ENCODE measurements around the gene SAYSD1.

SAYSD1 gene

DNA sequence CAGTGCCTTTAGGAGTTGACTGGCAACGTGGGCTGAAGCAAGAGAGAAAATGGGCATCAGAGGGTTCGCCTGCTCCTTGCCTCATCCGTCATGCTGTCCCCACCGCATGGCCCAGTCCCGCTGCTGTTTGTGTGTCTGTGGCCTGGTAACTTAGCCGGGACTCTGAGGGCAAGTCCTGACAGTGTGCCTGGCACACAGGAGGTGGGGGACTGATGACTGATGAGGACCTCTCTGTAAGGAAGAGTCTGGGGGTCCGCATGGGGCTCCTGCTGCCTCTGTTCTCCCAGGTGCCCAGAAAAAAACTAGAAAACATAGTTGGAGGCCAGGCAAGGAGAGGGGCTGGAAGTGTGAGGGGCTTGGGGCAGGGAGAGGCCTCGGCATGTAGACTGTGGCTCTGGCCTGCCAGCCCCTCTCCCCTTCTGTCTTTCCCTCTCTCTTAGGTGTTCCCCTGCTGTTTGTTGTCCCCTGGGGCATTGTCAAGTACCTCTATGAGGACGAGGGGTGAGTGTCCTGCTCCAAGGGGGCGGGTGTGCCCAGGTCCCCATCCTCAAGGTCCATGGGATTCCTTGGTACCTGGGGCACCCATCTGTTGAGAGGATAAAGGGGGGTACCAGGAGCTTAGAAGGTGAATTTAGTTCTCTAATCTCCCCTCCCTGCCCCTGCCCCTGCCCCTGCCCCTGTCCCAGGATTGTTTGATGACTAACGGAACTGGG is 36.9 kb downstream of the SAYSD1 start:
- DNase-seq: no peak

DNA sequence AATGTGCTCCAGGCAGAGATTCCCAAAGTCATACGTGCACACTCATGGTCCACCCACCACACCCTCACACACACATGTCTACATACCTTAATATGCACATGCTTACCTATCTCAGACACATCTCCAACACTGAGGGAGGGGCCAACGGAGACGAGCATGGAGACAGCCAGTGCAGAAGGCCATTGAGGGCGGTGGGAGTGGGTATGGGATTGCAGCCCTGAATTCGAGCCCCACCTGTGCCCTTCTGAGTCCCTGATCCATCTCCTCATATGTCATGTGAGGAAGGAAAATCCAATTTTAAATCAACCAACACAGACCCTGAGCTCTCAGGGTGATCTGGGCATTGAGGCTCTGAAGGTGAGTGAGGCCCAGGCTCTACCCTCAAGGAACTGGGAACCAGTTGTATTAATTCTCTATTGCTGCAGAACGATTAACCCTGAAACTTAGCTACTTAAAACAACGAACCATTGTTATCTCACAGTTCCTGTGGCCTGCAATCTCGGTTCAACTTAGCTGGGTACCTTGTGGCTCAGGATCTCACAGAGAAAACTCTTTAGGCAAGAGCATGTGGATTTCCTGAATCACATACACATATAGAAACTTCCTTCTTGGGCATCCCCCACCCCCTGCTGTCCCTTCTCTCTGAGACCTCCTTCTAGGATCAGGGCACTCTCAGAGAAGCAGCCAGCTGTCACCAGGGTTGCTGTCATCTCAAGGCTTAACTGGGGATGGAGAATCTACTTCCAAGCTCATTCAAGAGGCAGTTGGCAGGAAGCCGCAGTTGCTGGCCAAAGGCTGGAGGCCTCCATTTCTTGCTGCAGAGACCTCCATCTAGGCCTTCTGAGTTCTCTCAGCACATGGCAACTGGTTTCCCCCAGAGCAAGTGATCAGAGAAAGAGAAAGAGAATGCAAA is 38.1 kb downstream of the SAYSD1 start:
- no peak for DNase-seq

DNA sequence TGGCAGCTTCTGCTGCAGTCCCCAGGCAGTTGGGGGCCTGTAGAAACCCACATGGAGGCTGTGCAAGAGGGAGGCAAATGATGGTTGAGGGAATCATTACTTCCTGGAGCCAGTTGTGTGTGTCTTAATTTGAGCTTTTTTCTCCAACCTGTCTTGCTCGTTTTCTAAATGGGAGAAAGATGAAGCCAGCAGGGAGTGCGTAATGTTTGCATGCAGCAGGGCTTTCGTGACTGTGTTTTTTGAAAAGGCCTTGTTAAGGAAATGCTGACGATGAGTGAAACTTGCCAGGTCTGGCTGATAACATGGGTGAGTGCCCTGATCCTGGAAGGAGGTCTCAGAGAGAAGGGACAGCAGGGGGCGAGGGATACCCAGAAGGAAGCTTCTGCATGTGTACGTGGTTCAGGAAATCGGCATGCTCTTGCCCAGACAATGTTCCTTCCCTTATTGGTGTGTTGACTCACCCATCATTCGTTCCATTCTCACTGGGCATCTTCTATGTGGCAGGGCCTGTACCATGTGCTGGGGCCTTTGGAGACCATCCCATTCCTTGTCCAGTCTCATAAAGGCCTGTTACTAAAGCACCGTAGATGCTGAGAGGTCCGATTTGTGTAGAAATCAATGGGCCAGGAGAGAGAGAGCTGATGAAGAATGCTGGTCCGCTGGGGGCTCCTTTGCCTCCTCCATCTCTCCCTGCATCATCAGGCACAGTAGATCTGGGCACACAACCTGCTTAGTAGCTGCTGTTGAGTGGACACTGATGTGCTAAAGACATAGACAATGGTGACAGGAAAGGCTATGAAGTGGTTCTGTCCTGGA is 39.0 kb downstream of the SAYSD1 start:
- no peak for DNase-seq

DNA sequence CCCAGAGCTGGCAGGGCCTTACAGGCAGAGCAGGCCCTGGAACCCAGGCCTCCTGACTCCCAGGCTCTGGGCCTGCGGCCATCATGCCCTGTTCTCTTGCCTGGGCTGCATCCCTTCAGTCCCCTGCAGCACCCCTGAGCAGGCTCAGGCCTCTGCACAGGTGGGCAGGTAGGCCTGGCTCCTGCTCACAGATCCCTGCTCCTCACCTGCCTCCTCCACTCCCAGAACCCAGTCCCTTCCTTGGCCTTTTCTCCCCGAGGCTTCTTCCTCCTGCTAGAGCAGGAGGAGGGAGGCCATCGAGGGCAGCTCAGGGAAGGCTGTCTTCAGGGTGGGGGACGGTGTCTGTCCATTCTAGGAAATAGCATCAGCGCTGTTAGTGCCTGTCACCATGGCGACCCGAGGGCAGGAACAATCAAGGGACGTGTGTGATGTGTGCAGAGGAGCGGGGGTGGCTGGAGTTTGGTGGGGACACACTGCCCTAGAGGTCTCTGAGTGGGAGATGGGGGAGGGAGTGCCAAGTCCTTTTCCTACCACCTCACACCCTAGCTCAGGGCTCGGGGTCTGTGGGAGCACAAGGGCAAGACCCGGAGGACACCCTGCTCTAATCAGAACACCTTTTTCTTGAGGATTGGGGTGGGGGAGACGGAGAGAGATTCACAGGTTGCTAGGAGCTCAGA is 39.8 kb downstream of the SAYSD1 start:
- DNase-seq: no peak

DNA sequence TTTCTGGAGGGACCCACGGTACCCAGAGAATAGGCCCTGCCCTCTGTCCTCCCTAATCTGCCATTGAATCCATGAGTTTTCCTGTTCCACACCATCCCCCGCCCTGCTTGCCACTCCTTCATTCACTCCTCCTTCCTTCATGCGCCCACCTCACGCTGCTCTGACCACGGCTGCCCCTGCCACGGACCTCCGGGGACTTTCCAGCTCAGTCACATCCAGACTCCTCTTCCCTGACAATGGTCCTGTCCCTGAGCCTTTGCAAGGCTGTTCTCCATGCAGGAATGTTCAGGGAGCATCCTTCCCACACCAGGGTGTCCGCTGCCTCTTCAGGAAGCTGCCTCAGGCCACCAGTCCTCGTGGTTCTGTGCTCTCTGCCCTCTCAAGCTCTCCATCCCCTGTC is 40.5 kb downstream of the SAYSD1 start:
- DNase-seq: no peak

DNA sequence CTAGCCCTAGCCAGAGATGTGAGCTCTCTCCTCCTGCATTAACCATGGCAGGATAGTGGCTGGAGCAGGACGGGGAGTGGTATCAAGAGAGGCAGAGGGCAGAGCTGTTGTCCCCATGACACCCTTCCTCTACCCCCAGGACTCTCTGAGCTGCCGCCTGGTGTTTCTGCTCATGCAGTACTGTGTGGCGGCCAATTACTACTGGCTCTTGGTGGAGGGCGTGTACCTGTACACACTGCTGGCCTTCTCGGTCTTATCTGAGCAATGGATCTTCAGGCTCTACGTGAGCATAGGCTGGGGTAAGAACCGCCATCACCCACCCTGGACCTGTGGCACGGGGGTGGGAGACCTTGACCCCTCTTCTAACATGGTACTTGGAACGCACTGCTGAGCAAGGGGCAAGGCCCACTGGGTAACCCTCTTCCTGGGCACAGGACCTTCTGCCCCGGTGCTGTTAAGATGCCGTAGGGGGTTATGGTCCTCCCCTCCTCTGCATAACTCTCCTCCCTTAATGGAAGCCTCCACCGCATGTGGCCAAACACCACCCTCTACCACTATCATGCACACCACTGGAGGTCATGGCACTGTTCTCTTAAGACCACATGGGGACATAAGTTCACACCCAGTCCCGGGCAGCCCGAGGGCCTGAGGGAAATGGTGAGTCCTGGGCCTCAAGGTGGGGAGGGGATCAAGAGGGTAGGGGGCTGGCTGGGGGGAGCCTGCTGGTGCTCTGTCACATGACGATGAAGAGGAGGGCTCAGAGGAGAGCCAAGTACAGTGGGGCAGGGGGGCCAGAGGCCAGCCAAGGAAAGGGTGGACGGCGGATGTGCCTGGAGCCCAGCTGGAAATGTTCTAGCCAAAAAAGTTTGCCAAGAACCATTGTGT is 41.3 kb downstream of the SAYSD1 start:
- no peak for DNase-seq

DNA sequence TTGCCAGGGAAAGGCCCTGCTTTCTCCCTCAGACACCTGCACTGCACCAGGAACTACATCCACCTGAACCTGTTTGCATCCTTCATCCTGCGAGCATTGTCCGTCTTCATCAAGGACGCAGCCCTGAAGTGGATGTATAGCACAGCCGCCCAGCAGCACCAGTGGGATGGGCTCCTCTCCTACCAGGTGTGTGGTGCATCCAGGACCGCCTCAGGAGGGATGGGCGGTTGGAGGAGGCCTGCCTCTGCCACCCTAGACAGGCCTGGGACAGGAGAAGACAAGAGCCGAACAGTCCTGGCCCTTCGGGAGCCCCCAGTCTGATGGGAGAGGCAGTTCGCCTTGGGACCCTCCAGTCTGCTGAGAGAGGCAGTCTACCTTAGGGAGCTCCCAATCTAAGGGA is 42.2 kb downstream of the SAYSD1 start:
- no peak for DNase-seq

DNA sequence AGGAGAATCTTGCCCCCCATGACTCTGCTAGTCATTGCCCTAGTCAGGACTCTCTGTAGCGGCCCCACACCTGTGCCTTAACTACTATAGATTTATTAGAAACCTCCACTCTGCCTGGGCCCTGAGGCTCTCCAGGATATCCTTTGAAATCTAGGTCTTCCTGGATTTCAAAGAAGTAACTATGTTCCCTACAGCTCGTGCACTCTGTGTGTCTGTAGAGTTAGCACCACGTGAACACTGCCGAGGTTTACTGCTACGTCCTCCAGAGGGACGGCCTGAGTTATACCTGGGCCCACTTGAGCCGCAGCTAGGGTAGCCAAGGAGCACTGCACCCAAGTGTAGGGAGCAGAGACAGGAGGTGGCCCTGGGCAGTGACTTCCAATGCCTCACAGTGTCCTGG is 46.6 kb downstream of the SAYSD1 start:
- DNase-seq: no peak

DNA sequence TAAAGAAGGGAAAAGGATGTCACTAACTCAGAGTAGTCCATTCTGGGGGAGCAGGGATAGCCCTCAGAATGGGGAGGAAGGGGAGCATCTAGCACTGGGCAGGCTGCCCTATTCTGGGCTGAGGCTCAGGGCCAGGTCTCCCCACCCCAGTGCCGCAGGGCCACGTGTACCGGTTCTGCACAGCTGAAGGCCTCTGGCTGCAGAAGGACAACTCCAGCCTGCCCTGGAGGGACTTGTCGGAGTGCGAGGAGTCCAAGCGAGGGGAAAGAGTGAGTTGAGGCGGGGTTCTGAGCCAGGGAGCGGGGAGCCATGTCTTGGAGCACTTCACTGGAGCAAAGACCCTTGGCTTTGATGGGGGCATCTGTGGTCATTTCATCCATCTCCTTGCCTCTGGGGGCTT is 49.4 kb downstream of the SAYSD1 start:
- no peak for DNase-seq

DNA sequence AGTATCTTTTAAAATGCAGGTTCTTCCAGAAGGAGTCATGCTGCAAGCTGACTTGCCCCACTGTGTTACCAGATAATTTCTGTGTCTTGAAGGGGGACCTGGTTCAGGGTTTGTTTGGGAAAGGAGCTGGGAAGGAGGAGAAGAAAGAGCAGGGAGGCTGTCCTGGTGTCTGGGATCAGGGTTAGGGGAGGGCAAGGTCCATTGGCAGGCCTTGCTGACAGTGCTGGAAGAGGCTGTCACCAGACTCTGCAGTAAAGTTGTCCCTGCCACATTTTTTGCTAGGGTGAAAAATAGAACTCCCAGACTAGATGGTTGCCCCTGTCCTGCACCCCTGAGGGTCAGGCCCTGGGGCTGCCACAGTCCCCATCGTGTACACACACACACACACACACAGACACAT is 51.5 kb downstream of the SAYSD1 start:
- no peak for DNase-seq

DNA sequence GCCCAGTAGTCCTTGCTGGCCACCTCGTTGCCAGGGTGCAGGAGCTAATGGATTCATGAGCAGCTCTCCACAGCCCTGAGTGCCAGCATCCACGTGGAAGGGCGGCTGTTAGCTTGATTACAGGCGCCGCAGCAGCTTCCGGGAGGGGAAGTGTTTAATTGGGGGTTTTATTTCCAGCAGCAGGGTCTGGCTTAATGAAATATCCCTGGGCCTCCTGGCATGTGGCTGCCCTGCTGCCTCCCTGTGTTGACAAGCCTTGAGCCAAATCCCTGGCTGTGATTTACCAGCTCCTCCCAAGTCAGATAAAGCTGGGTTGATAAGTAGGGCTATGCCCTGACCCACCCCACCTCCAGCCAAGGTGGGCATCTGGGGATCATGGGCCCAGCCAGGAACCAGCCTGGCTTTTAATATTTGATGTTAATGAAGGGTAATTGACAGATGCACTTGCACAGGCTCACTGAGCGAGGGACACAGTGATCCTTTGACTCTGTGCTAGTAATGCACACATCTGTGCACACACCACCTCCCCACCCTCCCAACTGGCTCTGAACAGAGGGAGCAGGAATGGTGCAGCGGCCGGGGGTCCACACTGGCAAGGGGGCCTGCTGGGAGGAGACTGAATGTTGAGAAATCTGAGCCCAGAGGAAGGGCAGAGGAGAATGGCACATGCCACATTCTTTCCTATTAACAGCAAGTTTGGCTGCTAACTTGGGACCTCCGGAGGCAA is 52.8 kb downstream of the SAYSD1 start:
- no peak for DNase-seq

DNA sequence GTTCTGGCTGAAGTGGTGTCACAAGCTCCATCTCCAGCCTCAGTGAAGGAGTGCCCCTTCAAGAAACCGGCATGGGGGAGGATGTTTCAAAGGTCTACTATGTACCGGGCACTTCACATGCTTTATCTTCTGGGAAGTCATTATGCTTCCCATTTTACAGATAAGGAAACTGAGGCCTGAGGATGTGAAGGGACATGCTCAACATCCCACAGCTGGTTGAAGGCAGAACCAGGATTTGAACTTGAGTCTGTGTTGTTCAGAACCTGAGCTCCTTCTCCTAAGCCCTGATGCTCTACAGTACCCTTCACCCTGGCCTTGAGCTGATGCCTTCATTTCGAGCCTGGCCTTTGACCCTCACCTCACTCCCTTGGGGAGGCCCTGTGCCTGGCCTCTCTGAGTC is 53.4 kb downstream of the SAYSD1 start:
- no peak for DNase-seq

DNA sequence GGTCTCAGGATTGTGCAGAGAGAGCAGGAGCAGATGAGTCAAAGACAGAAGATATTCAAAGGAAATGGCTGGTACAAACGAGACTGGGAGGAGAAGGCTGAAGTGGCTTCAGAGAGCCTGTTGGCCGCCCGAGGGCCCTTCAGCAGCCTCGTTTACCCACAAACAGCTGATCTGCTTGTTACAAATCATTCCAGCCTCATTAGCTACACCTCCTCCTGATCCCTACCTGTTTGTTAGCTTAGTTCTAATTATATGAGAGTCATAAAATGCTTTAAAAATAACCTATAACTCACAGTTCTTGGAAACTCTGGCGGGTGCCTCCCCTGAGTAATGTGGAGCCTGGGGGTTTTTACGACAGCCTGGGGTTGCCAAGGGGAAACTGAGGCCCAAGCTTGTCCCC is 53.8 kb downstream of the SAYSD1 start:
- DNase-seq: no peak

DNA sequence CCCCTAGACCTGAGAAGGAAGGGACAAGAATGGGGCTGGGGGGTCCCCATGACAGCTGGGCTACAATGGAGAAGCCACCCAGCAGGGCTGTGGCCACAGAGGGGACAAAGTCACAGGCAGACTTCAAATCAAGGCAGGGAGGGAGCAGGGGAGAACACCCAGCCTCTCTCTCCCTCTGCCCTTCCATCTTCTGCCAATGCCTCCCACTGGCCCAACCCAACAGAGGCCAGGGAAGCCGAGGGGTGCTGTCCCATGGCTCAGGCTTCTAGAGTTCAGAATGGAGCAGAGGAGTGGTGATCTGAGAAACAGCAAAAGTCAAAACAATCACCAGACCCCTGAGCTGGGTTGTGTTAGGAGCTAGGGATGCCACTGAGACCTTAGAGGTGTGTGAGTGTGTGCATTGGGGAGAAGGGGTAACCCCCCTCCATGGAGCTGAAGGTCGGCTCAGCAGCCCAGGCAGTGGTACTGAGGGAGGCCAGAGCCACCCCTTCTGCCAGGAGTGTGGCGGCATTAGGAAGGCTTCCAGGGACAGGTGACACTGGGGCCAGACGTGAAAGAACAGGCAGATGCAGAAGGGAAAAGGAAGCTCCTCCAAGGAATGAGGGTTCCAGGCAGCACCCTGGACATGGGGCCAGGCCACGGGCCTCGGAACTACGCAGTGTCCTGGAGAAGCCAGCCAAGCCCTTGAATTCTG is 54.4 kb downstream of the SAYSD1 start:
- DNase-seq: no peak

DNA sequence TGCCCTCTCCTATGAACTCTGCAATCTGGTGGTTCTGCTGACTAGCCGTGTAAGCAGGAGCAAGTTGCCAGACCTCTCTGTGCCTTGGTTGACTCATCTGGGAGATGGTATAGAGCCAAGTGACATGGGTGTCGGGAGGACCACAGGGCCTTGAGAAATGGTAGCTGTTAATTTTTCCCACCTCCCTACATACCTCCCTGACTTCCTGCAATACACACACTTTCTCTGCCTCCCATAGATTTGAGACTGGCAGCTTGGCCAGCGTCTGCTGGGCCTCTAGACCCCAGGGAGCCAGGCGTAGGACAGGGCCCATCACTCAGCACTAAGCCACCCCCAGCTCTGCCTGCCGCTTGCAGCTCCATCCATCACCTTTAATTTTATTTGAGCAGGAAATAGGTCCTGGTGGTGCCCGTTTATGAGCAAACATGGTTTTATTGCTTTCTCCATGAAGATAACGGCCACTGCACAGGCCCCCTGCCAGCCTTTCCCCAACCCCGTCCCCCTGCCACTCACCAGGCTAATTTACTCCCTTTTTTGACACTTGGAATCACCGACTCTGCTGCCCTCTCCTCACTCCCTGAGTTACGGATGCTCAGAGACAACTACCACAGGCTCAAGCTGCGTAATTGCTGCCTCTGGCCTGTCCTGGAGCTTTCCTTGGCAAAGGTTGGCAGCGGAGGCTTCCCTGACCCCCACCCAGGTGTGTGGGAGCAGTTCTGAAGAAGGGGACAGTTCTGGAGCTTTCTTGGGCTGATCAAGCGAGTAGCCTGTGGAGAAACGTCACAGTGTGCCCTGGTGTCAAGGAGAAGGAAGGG is 55.3 kb downstream of the SAYSD1 start:
- no peak for DNase-seq

DNA sequence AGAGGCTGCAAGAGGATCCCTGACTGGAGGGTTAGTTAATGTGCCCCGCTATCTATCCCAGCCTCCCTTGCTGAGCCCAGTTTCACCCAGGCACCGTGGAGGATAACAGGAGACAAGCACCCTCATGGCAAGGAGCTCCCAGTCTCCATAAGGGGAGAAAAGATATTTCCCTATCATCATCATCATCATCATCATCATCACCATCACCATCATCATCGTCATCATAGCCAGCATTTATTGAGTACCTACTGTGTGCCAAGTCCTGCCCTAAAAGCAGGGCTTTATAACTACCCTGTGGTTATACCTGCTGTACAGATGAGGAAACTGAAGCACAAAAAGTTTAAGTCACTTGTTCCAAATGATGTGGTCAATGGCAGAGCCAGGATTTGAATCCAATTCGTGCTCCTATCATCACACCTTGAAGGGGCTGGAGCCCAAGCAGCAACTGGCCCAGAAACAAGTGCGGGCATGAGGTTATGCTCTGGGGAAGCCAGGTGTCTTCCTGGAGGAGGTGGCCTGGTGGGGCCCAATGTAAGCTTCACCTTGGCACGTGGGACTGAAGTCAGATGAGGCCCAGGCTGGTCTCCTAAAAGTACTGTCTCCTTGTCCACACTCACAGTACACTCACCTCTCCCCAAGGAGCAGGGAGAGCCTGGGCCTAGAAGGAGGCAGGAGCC is 56.4 kb downstream of the SAYSD1 start:
- DNase-seq: no peak

DNA sequence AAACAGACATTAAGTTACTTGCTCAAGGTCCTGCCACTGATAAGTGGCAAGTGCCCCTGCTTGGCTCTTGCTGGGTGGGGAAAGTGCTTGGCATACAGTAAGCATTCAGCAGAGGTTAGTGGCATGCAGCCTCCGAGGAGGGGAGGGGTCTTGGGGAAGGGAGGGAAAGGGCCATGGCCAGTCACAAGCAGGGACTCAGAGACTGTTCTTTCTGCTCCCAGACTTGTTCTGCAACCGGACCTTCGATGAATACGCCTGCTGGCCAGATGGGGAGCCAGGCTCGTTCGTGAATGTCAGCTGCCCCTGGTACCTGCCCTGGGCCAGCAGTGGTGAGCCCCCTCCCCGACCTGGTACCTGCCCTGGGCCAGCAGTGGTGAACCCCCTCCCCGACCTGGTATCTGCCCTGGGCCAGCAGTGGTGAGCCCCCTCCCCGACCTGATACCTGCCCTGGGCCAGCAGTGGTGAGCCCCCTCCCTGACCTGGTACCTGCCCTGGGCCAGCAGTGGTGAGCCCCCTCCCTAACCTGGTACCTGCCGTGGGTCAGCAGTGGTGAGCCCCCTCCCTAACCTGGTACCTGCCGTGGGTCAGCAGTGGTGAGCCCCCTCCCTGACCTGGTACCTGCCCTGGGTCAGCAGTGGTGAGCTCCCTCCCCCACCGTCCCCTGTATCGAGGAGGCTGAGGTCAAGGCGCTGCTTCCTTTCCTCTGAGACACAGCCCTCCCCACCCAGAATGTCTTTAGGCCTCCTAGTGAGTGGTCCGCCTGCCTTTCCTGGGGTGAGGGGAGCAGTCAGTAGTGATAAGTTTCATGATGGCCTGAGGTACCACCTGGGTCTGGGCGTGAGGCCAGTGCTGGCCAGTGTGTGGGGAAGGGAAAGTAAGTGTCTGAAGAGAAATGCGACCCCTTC is 57.5 kb downstream of the SAYSD1 start:
- no peak for DNase-seq

DNA sequence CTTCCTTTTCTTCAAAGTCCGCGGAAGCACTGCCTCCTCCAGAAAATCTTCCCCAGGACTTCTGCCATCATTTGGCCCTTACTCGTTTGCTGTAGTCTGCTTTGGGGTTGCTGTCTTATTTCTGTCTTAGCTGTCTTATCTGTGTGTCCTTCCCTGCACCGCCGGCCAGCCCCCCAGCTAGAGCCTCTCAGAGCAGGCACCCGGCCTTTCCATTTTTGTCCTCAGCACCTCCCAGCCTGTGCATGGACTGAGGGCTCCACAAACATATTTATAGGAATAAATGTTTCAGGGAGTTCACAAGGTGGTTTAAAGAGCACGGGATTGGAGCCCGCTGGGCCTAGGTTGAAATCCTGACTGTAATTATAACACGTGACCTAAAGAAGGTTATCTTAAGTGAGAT is 58.3 kb downstream of the SAYSD1 start:
- no peak for DNase-seq

Measured in inflammatory macrophage treated with lipopolysaccharide for 4 hours (primary cell).